HG02973 (cell line): ENCODE data around the gene KRTAP4-8.
"Not testable (repeated sequence)": the region's sequence is repeated elsewhere in the genome, so short reads cannot be mapped to it uniquely, and the experiment has no call there.

Experiments
- ATAC-seq: cut with Tn5 transposase; IDR thresholded peaks from one replicate; pipeline ENCODE4 v1.9.1; 2021; ENCODE audit warnings: moderate library complexity; ENCODE audit not compliant: unreplicated experiment

The KRTAP4-8 gene

DNA sequence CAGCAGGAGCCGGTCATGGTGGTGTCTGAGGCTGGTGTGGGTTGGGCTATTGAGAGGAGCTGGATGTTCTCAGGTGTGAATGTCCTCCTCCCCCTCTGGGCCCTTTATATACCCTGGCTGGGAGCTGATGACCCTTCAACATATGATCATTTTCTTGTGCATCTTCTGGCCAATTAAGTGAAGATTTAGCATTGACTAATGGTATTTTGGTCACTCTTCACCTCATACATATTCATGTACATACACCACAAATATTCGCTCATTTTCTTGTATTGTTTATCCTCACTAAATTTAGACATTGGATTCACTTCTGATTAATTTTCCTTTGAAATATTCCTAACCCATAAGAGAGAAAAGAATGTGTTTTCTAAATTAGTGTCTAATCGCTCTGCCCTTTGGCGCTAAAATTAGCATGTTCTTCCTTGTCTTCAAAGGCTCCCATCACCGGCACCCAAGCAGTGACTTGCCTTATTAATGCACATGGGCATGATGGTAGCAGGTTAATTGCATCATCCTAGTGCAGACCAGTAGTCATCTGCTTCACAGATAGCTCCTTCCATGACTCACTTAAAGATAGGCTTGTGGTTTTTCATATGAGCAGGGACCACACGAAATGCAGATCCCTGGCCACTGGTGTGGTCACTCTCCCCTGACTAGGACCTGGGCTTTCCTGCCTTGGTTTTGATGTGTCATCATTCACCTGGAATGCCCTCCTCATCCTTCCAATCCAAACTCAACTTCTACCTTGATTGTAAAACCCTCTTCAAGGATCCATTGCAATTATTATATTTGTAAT is 31.9 kb downstream of the KRTAP4-8 start, which contains the start of gene KRTAP2-4:
Gene KRTAP2-4 (minus strand): TSS at position 51 of the 796 bp plus-strand sequence. CDS start 34 bp downstream, at position 17.
- ATAC-seq: no peak

DNA sequence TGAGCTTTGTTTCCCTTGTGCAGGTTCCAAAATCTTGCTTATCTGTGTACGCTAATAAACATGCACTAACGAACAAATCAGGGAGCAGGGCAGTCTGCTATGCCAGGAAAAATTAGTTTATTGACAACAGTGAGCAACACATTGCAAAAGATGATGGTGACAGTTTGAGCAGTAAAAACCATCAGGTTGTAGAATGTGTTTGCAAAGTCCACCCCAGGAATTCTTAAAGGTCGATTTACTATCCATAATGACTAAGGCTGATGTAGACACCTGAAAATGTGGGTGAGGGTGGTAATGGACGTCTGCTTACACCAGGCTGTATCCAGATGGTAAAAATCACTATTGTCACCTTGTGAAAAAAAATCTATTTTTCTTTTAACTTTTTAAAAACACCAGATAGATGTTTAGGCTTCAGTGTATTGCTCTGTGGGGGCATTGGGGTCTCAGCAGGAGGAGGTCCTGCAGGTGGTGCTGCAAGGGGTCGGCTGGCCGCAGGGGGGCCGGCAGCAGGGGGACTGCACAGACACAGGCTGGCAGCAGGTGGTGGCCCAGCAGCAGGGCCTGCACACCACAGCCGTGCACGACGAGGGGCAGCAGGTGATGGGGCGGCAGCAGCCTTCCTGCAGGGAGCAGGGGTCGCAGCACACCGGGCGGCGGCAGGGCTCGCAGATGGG is 32.8 kb downstream of the KRTAP4-8 start:
- ATAC-seq: not testable (repeated sequence)

DNA sequence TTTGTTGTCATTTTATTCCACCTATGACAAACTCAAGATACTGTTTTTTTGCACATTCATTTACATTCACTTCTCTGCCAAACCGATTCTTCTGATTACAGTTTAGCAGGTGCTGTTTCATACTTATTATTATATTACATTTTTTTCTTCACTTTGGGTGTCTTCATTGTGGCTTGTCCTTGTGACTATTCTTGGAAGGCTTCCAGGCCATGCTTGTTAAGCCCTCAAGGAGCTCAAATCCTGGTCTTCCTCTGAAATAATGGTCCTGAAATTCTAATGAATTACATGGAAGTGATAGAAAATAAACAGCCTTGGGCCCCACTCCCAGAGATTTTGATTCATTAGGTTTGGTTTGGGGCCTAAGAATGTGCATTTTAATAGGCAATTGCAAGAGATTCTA is 33.6 kb downstream of the KRTAP4-8 start:
- no peak for ATAC-seq

GRCh38 chr17:41063449-41063848 is 34.5 kb downstream of the KRTAP4-8 start:
- ATAC-seq: no peak

DNA sequence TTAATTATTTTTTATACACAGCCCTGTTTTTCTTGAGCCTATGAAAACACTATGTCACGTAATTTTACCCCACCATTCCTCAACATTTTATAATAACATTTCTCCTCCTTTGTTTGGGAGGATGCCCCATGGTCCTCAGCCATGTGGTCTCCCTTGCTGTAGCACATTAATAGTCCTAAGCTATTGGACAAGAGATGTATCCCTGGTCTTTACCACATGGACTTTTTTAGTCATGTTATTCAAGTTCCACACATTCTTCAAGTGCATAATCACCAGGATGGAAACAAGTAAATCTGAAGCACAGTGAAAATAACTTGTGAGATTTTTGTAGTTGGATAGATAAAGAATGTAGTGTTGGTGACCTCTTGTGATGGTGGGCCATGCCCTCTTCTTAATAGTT is 36.0 kb downstream of the KRTAP4-8 start:
- ATAC-seq: no peak

GRCh38 chr17:41060052-41060604 is 37.8 kb downstream of the KRTAP4-8 start, which contains the start of gene KRTAP2-3:
Gene KRTAP2-3 (minus strand): TSS chr17:41060114. CDS start chr17:41060050, 64 bp downstream.
- ATAC-seq: no peak

GRCh38 chr17:41059276-41060051 is 38.5 kb downstream of the KRTAP4-8 start:
- ATAC-seq: not testable (repeated sequence)

- ATAC-seq: no peak
Measured at GRCh38 chr17:41058741-41059140, 39.2 kb downstream of the KRTAP4-8 start.

DNA sequence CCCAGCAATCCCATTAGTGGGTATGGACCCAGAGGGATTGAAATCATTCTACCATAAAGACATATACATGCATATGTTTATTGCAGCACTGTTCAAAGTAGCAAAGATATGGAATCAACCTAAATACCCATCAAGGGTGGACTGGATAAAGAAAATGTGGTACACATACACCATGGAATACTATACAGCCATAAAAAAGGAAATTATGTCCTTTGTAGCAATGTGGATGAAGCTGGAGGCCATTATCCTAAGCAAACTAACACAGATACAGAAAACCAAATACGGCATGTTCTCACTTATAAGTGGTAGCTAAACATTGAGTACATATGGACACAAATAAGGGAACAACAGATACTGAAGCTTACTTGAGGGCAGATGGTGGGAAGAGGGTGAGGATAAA is 40.4 kb downstream of the KRTAP4-8 start:
- no peak for ATAC-seq

- not testable (repeated sequence) for ATAC-seq
Measured at GRCh38 chr17:41055130-41055529, 42.8 kb downstream of the KRTAP4-8 start, which contains the start of gene KRTAP2-2. Gene KRTAP2-2 (minus strand): TSS chr17:41055230. CDS start chr17:41055211, 19 bp downstream.

DNA sequence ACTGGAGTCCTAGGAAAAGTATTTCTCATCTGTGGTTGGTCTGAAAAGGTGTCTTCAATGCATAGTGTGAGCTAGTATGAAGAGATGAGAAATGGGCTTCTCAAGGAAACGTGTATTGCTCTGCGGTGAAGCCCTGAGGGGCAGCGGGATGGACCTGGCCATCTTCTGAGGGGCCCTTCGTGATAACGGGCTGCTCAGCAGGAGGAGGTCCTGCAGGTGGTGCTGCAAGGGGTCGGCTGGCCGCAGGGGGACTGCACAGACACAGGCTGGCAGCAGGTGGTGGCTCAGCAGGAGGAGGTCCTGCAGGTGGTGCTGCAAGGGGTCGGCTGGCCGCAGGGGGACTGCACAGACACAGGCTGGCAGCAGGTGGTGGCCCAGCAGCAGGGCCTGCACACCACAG is 43.4 kb downstream of the KRTAP4-8 start:
- not testable (repeated sequence) for ATAC-seq

DNA sequence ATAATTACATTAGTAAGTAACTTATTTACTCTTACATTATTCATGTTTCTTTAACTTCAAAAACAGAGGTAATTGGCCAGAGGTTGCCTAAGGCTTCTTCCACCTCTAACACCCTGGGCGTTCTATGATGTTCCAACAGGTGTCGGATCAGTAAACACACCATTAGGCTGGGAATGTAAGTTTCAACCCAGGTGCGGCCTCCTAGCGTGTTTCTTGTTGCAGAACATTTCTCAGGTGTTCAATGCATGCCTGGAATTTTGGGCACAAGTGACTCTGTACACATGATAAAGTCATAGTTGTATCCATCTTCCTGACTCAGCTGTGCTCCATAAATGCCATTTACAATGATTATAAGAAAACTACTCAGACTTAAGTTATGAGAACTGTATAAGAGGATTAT is 43.9 kb downstream of the KRTAP4-8 start:
- ATAC-seq: no peak

DNA sequence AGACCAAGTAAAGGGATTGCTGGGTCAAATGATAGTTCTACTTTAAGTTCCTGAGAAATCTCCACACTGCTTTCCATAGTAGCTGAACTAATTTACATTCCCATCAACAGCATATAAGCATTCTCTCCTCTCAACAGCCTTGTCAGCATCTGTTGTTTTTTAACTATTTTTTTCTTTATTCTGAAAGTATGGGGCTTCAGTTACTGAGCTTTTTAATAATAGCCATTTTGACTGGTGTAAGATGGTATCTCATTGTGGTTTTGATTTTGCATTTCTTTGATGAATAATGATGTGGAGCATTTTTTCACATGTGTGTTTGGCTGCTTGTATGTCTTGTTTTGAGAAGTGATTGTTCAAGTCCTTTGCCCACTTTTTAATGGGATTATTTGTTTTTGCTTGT is 45.4 kb downstream of the KRTAP4-8 start:
- no peak for ATAC-seq

DNA sequence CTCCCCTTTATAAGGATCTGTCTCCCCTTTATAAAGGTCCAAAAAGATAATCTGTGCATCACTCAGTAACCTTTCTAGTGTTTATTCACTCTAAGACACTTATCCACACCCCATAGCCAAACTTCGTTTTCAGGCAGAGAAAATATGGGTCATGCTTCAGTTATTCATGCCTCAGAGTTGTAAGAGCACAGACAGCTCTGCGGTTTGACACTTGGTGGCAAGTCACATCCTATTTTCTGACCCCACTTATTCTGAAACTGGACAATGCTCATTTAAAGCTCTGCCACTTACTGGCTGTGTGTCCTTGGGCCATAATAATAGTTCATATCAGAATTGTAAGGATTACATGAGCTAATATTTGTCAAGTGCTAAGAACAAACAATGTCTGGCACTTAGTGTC is 48.8 kb downstream of the KRTAP4-8 start:
- no peak for ATAC-seq

DNA sequence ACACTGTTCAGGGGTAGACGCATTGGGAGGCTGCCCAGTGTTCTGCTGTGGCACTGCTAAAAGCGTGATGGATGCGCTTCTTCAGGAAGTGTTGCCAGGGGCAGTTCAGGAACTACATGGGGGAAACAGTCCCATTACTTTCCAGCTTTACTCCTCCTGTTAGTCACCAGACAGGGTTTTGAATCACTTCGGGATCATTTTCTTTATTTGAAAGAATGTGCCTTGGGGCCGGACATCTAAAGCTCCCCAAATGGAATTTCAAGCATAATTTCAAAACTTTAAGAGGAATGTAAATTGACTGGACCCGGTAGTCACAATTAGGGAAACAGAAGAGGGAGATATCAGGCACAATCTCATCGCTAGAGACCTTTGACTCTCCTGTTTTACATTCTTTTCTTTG is 49.5 kb downstream of the KRTAP4-8 start:
- ATAC-seq: no peak
